Neural progenitor cell (in vitro differentiated cells): ENCODE results near the gene CCDC102A.

ENCODE experiments used
- CTCF ChIP-seq: fragments of 200-600 bp; sonication (generic); IDR thresholded peaks from 2 replicates; pipeline ENCODE4 v1.5.1; 2017; ENCODE audit warnings: antibody characterized with exemption, mild to moderate bottlenecking
- EZH2 ChIP-seq: fragments of 200-600 bp; sonication (generic); IDR thresholded peaks from 2 replicates; pipeline ENCODE4 v1.6.1; 2017; ENCODE audit warnings: antibody characterized with exemption, mild to moderate bottlenecking, moderate library complexity

GRCh38 chr16:57517397-57518367 lies 18.7 kb downstream of the CCDC102A start:
- TF ChIP-seq EZH2 (no peak), CTCF (no peak)
